Trophoblast cell (in vitro differentiated cells and primary cell): Measurements from ENCODE around the gene SLC38A4.
"Not testable (repeated sequence)": the region's sequence is repeated elsewhere in the genome, so short reads cannot be mapped to it uniquely, and the experiment has no call there.

Source experiments
- DNase-seq, 2 donors: peaks; one replicate each; pipeline ENCODE4 v3.0.0-alpha.2; 2016
- H2AFZ ChIP-seq: 2 replicates; pipeline ENCODE4 v1.6.1; 2013; ENCODE audit warnings: low read length, moderate library complexity, mild to moderate bottlenecking; ENCODE audit not compliant: insufficient read depth, poor library complexity
- H2AK5ac ChIP-seq: 2 replicates; pipeline ENCODE4 v1.6.1; 2013; ENCODE audit warnings: mild to moderate bottlenecking, low read length
- H2BK120ac ChIP-seq: 2 replicates; pipeline ENCODE4 v1.6.1; 2013; ENCODE audit warnings: low read length, mild to moderate bottlenecking, moderate library complexity; ENCODE audit not compliant: insufficient read depth, poor library complexity
- H2BK12ac ChIP-seq: 2 replicates; pipeline ENCODE4 v1.6.1; 2013; ENCODE audit warnings: mild to moderate bottlenecking, low read length, moderate library complexity
- H2BK5ac ChIP-seq: 2 replicates; pipeline ENCODE4 v1.6.1; 2013; ENCODE audit warnings: low read length, low read depth, moderate library complexity, mild to moderate bottlenecking; ENCODE audit not compliant: poor library complexity
- H3K14ac ChIP-seq: 2 replicates; pipeline ENCODE4 v1.6.1; 2013; ENCODE audit warnings: mild to moderate bottlenecking, low read length
- H3K18ac ChIP-seq: 2 replicates; pipeline ENCODE4 v1.6.1; 2013; ENCODE audit warnings: mild to moderate bottlenecking, low read length
- H3K23ac ChIP-seq: 2 replicates; pipeline ENCODE4 v1.6.1; 2013; ENCODE audit warnings: low read length
- H3K27ac ChIP-seq: 2 replicates; pipeline ENCODE4 v1.5.1; 2013; ENCODE audit warnings: low read depth, mild to moderate bottlenecking, inconsistent platforms, low read length, moderate library complexity
- H3K27me3 ChIP-seq: 2 replicates; pipeline ENCODE4 v1.6.1; 2013; ENCODE audit warnings: inconsistent platforms, mild to moderate bottlenecking, low read length, moderate library complexity; ENCODE audit not compliant: insufficient read depth
- H3K36me3 ChIP-seq, 2 experiments: 1 replicate in 1 of 2; 2 replicates in 1 of 2; pipeline ENCODE4 v1.6.1; 2013; ENCODE audit warnings: low read length in 2 of 2, mild to moderate bottlenecking in 2 of 2, moderate library complexity in 1 of 2; ENCODE audit not compliant: insufficient read depth in 2 of 2, control insufficient read depth in 1 of 2
- H3K4ac ChIP-seq: 2 replicates; pipeline ENCODE4 v1.6.1; 2013; ENCODE audit warnings: low read depth, mild to moderate bottlenecking, low read length, moderate library complexity
- H3K4me1 ChIP-seq, 2 experiments: 1 replicate in 1 of 2; 2 replicates in 1 of 2; pipeline ENCODE4 v1.6.1; 2013; ENCODE audit warnings: low read length in 2 of 2, mild to moderate bottlenecking in 2 of 2, moderate library complexity in 1 of 2; ENCODE audit not compliant: insufficient read depth in 2 of 2, control insufficient read depth in 1 of 2
- H3K4me2 ChIP-seq: 2 replicates; pipeline ENCODE4 v1.6.1; 2013; ENCODE audit warnings: inconsistent platforms, mild to moderate bottlenecking, low read length, moderate library complexity
- H3K4me3 ChIP-seq: 2 replicates; pipeline ENCODE4 v1.5.1; 2013; ENCODE audit warnings: mild to moderate bottlenecking, low read depth, low read length, inconsistent platforms
- H3K79me1 ChIP-seq: one replicate; pipeline ENCODE4 v1.6.1; 2013; ENCODE audit warnings: low read length
- H3K79me2 ChIP-seq: 2 replicates; pipeline ENCODE4 v1.6.1; 2013; ENCODE audit warnings: low read length, mild to moderate bottlenecking; ENCODE audit not compliant: control insufficient read depth, insufficient read depth, poor library complexity
- H3K9ac ChIP-seq: 2 replicates; pipeline ENCODE4 v1.6.1; 2013; ENCODE audit warnings: mild to moderate bottlenecking, low read length
- H3K9me3 ChIP-seq: 2 replicates; pipeline ENCODE4 v1.6.1; 2013; ENCODE audit warnings: low read depth, mild to moderate bottlenecking, control low read depth, inconsistent platforms, low read length; ENCODE audit not compliant: insufficient read depth
- H4K12ac ChIP-seq: 2 replicates; pipeline ENCODE4 v1.6.1; 2013; ENCODE audit warnings: low read depth, mild to moderate bottlenecking, low read length, moderate library complexity
- H4K8ac ChIP-seq: 2 replicates; pipeline ENCODE4 v1.6.1; 2013; ENCODE audit warnings: low read depth, mild to moderate bottlenecking, low read length, moderate library complexity
- H4K91ac ChIP-seq: one replicate; pipeline ENCODE4 v1.6.1; 2013; ENCODE audit warnings: low read depth, mild to moderate bottlenecking, low read length, moderate library complexity
- WGBS: extraction: QIAGEN DNeasy Blood & Tissue Kit; methylation state at CpG from one replicate; pipeline ENCODE4 v1.1.7; 2013; ENCODE audit warnings: missing lambda C conversion rate; ENCODE audit not compliant: insufficient read length, insufficient coverage; ENCODE audit errors: extremely low coverage; 5-methylcytosine and 5-hydroxymethylcytosine counted together

SLC38A4 gene

GRCh38 chr12:46865311-46865710, 39.5 kb upstream of the SLC38A4 start:
- Histone ChIP-seq H2BK120ac (no peak overlapping the region), H3K14ac (no peak overlapping the region), H3K36me3 (no peaks in the 10 kb centered on the region), H3K79me1 (no peaks in the 10 kb centered on the region), H4K12ac (no peak overlapping the region), H3K4ac (no peak overlapping the region), H4K91ac (no peak overlapping the region), H4K8ac (no peak overlapping the region), H3K4me3 (no peak overlapping the region), H2BK5ac (no peak overlapping the region), H2AK5ac (no peak overlapping the region), H3K9ac (no peak overlapping the region), H3K27ac (no peak overlapping the region), H3K23ac (no peak overlapping the region), H3K79me2 (no peaks in the 10 kb centered on the region), H3K4me2 (no peak overlapping the region), H3K9me3 (peaks cover 4% of the 10 kb centered on the region), H3K27me3 (no peaks in the 10 kb centered on the region), H2BK12ac (no peak overlapping the region), H3K18ac (no peak overlapping the region), H2AFZ (no peak overlapping the region), H3K4me1 (no peaks in the 10 kb centered on the region)
- DNase-seq = no peak

- no peak for DNase-seq
- no peaks in the 10 kb centered on the region for H3K79me1 ChIP-seq
- no peak overlapping the region for H4K91ac ChIP-seq
- no peak overlapping the region for H2BK12ac ChIP-seq
- no peak overlapping the region for H3K9ac ChIP-seq
- no peak overlapping the region for H3K14ac ChIP-seq
- no peaks in the 10 kb centered on the region for H3K27me3 ChIP-seq
- no peak overlapping the region for H3K27ac ChIP-seq
- no peak overlapping the region for H2BK120ac ChIP-seq
- H3K36me3 ChIP-seq = no peaks in the 10 kb centered on the region
- no peak overlapping the region for H4K8ac ChIP-seq
- H3K23ac ChIP-seq = no peak overlapping the region
- no peak overlapping the region for H3K4me3 ChIP-seq
- H2AK5ac ChIP-seq = no peak overlapping the region
- no peak overlapping the region for H3K4me2 ChIP-seq
- no peaks in the 10 kb centered on the region for H3K4me1 ChIP-seq
- H3K4ac ChIP-seq = no peak overlapping the region
- no peak overlapping the region for H3K18ac ChIP-seq
- H3K79me2 ChIP-seq = no peaks in the 10 kb centered on the region
- H2AFZ ChIP-seq = no peak overlapping the region
- H2BK5ac ChIP-seq = no peak overlapping the region
- no CpG with 5 or more reads among the region's 4 CpGs for WGBS
- peaks cover 5% of the 10 kb centered on the region for H3K9me3 ChIP-seq
- no peak overlapping the region for H4K12ac ChIP-seq
These were observed 32.6 kb upstream of the SLC38A4 start for GRCh38 chr12:46858368-46858767.

- H3K4me1 ChIP-seq = no peaks in the 10 kb centered on the region
- H3K9me3 ChIP-seq = peaks cover 3% of the 10 kb centered on the region
- no peak for DNase-seq
- no peak overlapping the region for H3K4ac ChIP-seq
- no peaks in the 10 kb centered on the region for H3K79me2 ChIP-seq
- H3K79me1 ChIP-seq = no peaks in the 10 kb centered on the region
- H3K4me3 ChIP-seq = no peak overlapping the region
- H4K8ac ChIP-seq = no peak overlapping the region
- no peak overlapping the region for H2BK12ac ChIP-seq
- H3K27ac ChIP-seq = no peak overlapping the region
- H4K91ac ChIP-seq = no peak overlapping the region
- H2AFZ ChIP-seq = no peak overlapping the region
- H3K36me3 ChIP-seq = no peaks in the 10 kb centered on the region
- H3K9ac ChIP-seq = no peak overlapping the region
- no peak overlapping the region for H3K4me2 ChIP-seq
- no peaks in the 10 kb centered on the region for H3K27me3 ChIP-seq
- H4K12ac ChIP-seq = no peak overlapping the region
- H2BK120ac ChIP-seq = no peak overlapping the region
- no peak overlapping the region for H3K14ac ChIP-seq
- H2BK5ac ChIP-seq = no peak overlapping the region
- H3K23ac ChIP-seq = no peak overlapping the region
- no peak overlapping the region for H2AK5ac ChIP-seq
- H3K18ac ChIP-seq = no peak overlapping the region
These were observed 31.7 kb upstream of the SLC38A4 start for GRCh38 chr12:46857486-46857885.

GRCh38 chr12:46855760-46856159, 30.0 kb upstream of the SLC38A4 start:
- Histone ChIP-seq H3K14ac (no peak overlapping the region), H3K18ac (no peak overlapping the region), H3K79me1 (no peaks in the 10 kb centered on the region), H2BK5ac (no peak overlapping the region), H3K9me3 (peaks cover 3% of the 10 kb centered on the region), H3K79me2 (no peaks in the 10 kb centered on the region), H3K4me3 (no peak overlapping the region), H3K36me3 (no peaks in the 10 kb centered on the region), H3K9ac (no peak overlapping the region), H3K27me3 (no peaks in the 10 kb centered on the region), H4K91ac (no peak overlapping the region), H3K4ac (no peak overlapping the region), H4K12ac (no peak overlapping the region), H2AFZ (no peak overlapping the region), H2BK120ac (no peak overlapping the region), H2BK12ac (no peak overlapping the region), H3K27ac (no peak overlapping the region), H4K8ac (no peak overlapping the region), H3K23ac (no peak overlapping the region), H2AK5ac (no peak overlapping the region), H3K4me2 (no peak overlapping the region), H3K4me1 (no peaks in the 10 kb centered on the region)
- DNase-seq = no peak
- WGBS = no CpG with 5 or more reads among the region's 2 CpGs

GRCh38 chr12:46854188-46854587, 28.4 kb upstream of the SLC38A4 start:
- not testable (repeated sequence) for DNase-seq, H3K4ac ChIP-seq, H3K36me3 ChIP-seq, H2BK120ac ChIP-seq, H3K9me3 ChIP-seq, H2BK5ac ChIP-seq, H2AK5ac ChIP-seq, H2BK12ac ChIP-seq, H3K9ac ChIP-seq, H3K14ac ChIP-seq, H3K18ac ChIP-seq, H4K12ac ChIP-seq, H3K27me3 ChIP-seq, H2AFZ ChIP-seq, H3K4me2 ChIP-seq, H3K4me1 ChIP-seq, H3K79me2 ChIP-seq, H3K27ac ChIP-seq, H3K4me3 ChIP-seq, H4K91ac ChIP-seq, H4K8ac ChIP-seq, H3K79me1 ChIP-seq, H3K23ac ChIP-seq
